ENCODE data around the gene SNRPA.

SNRPA gene

GRCh38 chr19:40804783-40805242 is 53.8 kb downstream of the SNRPA start (continued):
- peak; percentile 81 for TF ChIP-seq PRDM10 (tag by site-specific recombination; IDR thresholded peaks at IDR 0.05)
- TF ChIP-seq ZNF580 (tag by site-specific recombination; IDR thresholded peaks at IDR 0.05) = no peak
- TF ChIP-seq FEZF1 (tag by site-specific recombination; IDR thresholded peaks at IDR 0.05) = no peak
- TF ChIP-seq ZNF37A (tag by site-specific recombination; IDR thresholded peaks at IDR 0.05) = no peak
- TF ChIP-seq ZBTB17 (tag by site-specific recombination; IDR thresholded peaks at IDR 0.05) = 0 out of 2 replicates have a peak, but pooled peaks have one; percentile 8
- 0 out of 2 replicates have a peak, but pooled peaks have one; percentile 2 for TF ChIP-seq ZBTB21 (tag by site-specific recombination; IDR thresholded peaks at IDR 0.05)
- TF ChIP-seq ZFP69B (tag by site-specific recombination; IDR thresholded peaks at IDR 0.05) = peak; percentile 66; the same call in 1 of the 2 replicates
- TF ChIP-seq MEIS1 (CRISPR knock-in tag; IDR thresholded peaks at IDR 0.05; ENCODE audit: borderline replicate concordance) = no peak
- no peak for TF ChIP-seq ZFHX2 (tag by site-specific recombination; conservative IDR thresholded peaks at IDR 0.05)
- no peak for TF ChIP-seq SP2 (tag by site-specific recombination; IDR thresholded peaks at IDR 0.05)
- TF ChIP-seq ZNF571 (tag by site-specific recombination; IDR thresholded peaks at IDR 0.05) = no peak
- no peak for TF ChIP-seq SCRT2 (tag by site-specific recombination; IDR thresholded peaks at IDR 0.05)
- TF ChIP-seq ZBTB20 (tag by site-specific recombination; IDR thresholded peaks at IDR 0.05) = no peak
- no peak for TF ChIP-seq KLF1 (tag by site-specific recombination; IDR thresholded peaks at IDR 0.05)
- TF ChIP-seq ZXDB (tag by site-specific recombination; IDR thresholded peaks at IDR 0.05) = no peak
- no peak for TF ChIP-seq YY1 (tag by site-specific recombination; IDR thresholded peaks at IDR 0.05)
- no peak for TF ChIP-seq ZNF596 (tag by site-specific recombination; IDR thresholded peaks at IDR 0.05)
- TF ChIP-seq BCL11A (tag by site-specific recombination; IDR thresholded peaks at IDR 0.05; ENCODE audit: low read depth) = 0 out of 2 replicates have a peak, but pooled peaks have one; percentile 13
- 0 out of 2 replicates have a peak, but pooled peaks have one; percentile 35 for TF ChIP-seq ZNF701 (tag by site-specific recombination; IDR thresholded peaks at IDR 0.05)
- TF ChIP-seq PATZ1 (tag by site-specific recombination; IDR thresholded peaks at IDR 0.05) = peak; percentile 60
- TF ChIP-seq ZNF202 (tag by site-specific recombination; IDR thresholded peaks at IDR 0.05; ENCODE audit: borderline replicate concordance) = no peak
- peak; percentile 80 for TF ChIP-seq CTCF (tag by site-specific recombination; IDR thresholded peaks at IDR 0.05)
- TF ChIP-seq ZNF555 (tag by site-specific recombination; conservative IDR thresholded peaks at IDR 0.05) = no peak
- TF ChIP-seq ZNF692 (tag by site-specific recombination; IDR thresholded peaks at IDR 0.05) = peak; percentile 66
- no peak for TF ChIP-seq ZNF501 (tag by site-specific recombination; IDR thresholded peaks at IDR 0.05)
- no peak for TF ChIP-seq EGR2 (tag by site-specific recombination; IDR thresholded peaks at IDR 0.05; ENCODE audit: low read depth)
- no peak for TF ChIP-seq INSM2 (tag by site-specific recombination; IDR thresholded peaks at IDR 0.05)
- no peak for TF ChIP-seq ZNF777 (tag by site-specific recombination; IDR thresholded peaks at IDR 0.05; ENCODE audit: borderline replicate concordance)
- no peak for TF ChIP-seq ZNF521 (tag by site-specific recombination; IDR thresholded peaks at IDR 0.05)
- peak; percentile 69; the same call in 1 of the 2 replicates for TF ChIP-seq WT1 (tag by site-specific recombination; IDR thresholded peaks at IDR 0.05)
- no peak for TF ChIP-seq ZNF157 (tag by site-specific recombination; IDR thresholded peaks at IDR 0.05)
